Parathyroid adenoma (tissue), 2 donors: ENCODE data around the gene KLF1.
A peak's percentile ranks its signal among the peaks of the same experiment; 100 is the strongest.

Experiments used
- H2AFZ ChIP-seq: fragments of 300-600 bp; sonication (generic); one replicate; pipeline ENCODE4 v1.7.0; 2017; ENCODE audit warnings: antibody characterized with exemption, mild to moderate bottlenecking
- H3K27ac ChIP-seq: fragments of 300-600 bp; sonication (generic); one replicate; pipeline ENCODE4 v1.7.0; 2017
- H3K27me3 ChIP-seq: fragments of 300-600 bp; sonication (generic); one replicate; pipeline ENCODE4 v1.7.0; 2017; ENCODE audit warnings: low read length; ENCODE audit not compliant: control insufficient read depth, insufficient read depth
- H3K36me3 ChIP-seq: fragments of 300-600 bp; sonication (generic); one replicate; pipeline ENCODE4 v1.7.0; 2017; ENCODE audit warnings: low read length; ENCODE audit not compliant: control insufficient read depth, insufficient read depth
- H3K4me1 ChIP-seq: fragments of 300-600 bp; sonication (generic); one replicate; pipeline ENCODE4 v1.7.0; 2017; ENCODE audit warnings: control low read depth
- H3K4me2 ChIP-seq: fragments of 300-600 bp; sonication (generic); one replicate; pipeline ENCODE4 v1.7.0; 2017; ENCODE audit warnings: low read length
- H3K4me3 ChIP-seq: fragments of 300-600 bp; sonication (generic); one replicate; pipeline ENCODE4 v1.7.0; 2017; ENCODE audit warnings: low read depth, low read length
- H3K79me2 ChIP-seq: fragments of 300-600 bp; sonication (generic); one replicate; pipeline ENCODE4 v1.7.0; 2017; ENCODE audit warnings: control low read depth
- H3K9ac ChIP-seq: fragments of 300-600 bp; sonication (generic); one replicate; pipeline ENCODE4 v1.7.0; 2017; ENCODE audit warnings: mild to moderate bottlenecking
- H3K9me3 ChIP-seq: fragments of 300-600 bp; sonication (generic); one replicate; pipeline ENCODE4 v1.7.0; 2017; ENCODE audit warnings: low read length; ENCODE audit not compliant: control insufficient read depth
- TF ChIP-seq, protein P1 (sequence below): fragments of 300-600 bp; sonication (generic); IDR thresholded peaks from one replicate; pipeline ENCODE4 v1.7.0; 2017; ENCODE audit warnings: antibody characterized with exemption, mild to moderate bottlenecking
- donor health status: primary hyperparathyroidism.

Gene KLF1

DNA sequence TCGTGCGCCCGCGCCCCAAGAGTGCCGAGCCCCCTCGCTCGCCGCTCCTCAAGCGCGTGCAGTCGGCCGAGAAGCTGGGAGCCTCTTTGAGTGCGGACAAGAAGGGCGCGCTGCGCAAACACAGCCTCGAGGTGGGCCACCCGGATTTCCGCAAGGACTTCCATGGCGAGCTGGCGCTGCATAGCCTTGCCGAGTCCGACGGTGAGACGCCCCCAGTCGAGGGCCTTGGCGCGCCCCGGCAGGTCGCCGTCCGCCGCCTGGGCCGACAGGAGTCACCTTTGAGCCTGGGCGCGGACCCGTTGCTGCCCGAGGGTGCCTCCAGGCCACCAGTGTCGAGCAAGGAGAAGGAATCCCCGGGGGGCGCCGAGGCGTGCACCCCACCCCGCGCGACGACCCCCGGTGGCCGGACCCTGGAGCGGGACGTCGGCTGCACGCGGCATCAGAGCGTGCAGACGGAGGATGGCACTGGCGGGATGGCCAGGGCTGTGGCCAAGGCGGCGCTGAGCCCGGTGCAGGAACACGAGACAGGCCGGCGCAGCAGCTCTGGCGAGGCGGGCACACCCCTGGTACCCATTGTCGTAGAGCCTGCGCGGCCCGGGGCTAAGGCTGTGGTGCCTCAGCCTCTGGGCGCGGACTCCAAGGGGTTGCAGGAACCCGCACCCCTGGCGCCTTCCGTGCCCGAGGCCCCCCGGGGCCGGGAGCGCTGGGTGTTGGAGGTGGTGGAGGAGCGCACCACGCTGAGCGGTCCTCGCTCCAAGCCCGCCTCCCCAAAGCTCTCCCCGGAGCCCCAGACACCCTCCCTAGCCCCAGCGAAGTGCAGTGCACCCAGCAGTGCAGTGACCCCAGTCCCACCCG, 12.9 kb downstream of the KLF1 start:
- Histone ChIP-seq H3K4me3 (no peak overlapping the region), H3K9me3 (no peaks in the 10 kb centered on the region), H3K9ac (no peak overlapping the region), H3K4me2 (no peak overlapping the region), H3K27me3 (no peaks in the 10 kb centered on the region), H2AFZ (no peak overlapping the region), H3K27ac (no peak overlapping the region), H3K4me1 (no peaks in the 10 kb centered on the region), H3K79me2 (no peaks in the 10 kb centered on the region), H3K36me3 (no peaks in the 10 kb centered on the region)
- TF ChIP-seq, protein P1, sequence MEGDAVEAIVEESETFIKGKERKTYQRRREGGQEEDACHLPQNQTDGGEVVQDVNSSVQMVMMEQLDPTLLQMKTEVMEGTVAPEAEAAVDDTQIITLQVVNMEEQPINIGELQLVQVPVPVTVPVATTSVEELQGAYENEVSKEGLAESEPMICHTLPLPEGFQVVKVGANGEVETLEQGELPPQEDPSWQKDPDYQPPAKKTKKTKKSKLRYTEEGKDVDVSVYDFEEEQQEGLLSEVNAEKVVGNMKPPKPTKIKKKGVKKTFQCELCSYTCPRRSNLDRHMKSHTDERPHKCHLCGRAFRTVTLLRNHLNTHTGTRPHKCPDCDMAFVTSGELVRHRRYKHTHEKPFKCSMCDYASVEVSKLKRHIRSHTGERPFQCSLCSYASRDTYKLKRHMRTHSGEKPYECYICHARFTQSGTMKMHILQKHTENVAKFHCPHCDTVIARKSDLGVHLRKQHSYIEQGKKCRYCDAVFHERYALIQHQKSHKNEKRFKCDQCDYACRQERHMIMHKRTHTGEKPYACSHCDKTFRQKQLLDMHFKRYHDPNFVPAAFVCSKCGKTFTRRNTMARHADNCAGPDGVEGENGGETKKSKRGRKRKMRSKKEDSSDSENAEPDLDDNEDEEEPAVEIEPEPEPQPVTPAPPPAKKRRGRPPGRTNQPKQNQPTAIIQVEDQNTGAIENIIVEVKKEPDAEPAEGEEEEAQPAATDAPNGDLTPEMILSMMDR = no peak

DNA sequence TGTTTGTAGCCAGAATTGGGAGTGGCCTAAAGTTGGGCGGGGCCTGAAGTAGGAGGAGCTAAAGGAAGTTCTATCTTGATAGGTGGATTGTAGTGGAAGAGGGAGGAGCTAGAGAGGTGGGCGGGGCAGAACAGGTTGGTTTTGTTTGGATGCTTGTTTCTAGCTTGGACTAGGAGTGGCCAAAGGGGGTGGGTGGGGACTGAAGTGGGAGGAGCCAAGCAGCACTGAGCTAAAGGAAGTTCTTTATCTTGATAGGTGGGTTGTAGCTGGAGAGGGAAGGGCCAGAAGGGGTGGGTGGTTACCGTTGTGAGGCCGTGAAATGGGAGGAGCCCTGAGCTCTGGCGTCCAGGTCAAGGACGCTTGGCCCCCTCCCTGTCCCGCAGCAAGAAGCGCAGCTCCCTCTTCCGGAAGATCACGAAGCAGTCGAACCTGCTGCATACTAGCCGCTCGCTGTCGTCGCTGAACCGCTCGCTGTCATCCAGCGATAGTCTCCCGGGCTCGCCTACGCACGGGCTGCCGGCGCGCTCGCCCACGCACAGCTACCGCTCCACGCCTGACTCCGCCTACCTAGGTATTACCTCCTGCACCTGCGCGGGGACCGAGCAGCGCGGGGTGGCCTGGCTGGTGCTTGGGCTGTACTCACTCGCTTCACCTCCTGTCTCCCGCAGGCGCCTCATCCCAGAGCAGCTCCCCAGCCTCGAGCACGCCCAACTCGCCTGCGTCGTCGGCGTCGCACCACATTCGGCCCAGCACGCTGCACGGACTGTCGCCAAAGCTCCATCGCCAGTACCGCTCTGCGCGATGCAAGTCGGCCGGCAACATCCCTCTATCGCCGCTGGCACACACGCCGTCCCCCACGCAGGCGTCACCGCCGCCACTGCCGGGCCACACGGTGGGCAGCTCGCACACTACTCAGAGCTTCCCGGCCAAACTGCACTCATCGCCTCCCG, 13.8 kb downstream of the KLF1 start:
- H3K9ac ChIP-seq = no peak overlapping the region
- peak overlapping the region; percentile 40 for H3K4me3 ChIP-seq
- no peaks in the 10 kb centered on the region for H3K79me2 ChIP-seq
- H2AFZ ChIP-seq = no peak overlapping the region
- no peaks in the 10 kb centered on the region for H3K9me3 ChIP-seq
- TF ChIP-seq, protein P1 = no peak
- no peaks in the 10 kb centered on the region for H3K4me1 ChIP-seq
- H3K27ac ChIP-seq = no peak overlapping the region
- no peaks in the 10 kb centered on the region for H3K27me3 ChIP-seq
- no peaks in the 10 kb centered on the region for H3K36me3 ChIP-seq
- H3K4me2 ChIP-seq = peak overlapping the region; percentile 53

DNA sequence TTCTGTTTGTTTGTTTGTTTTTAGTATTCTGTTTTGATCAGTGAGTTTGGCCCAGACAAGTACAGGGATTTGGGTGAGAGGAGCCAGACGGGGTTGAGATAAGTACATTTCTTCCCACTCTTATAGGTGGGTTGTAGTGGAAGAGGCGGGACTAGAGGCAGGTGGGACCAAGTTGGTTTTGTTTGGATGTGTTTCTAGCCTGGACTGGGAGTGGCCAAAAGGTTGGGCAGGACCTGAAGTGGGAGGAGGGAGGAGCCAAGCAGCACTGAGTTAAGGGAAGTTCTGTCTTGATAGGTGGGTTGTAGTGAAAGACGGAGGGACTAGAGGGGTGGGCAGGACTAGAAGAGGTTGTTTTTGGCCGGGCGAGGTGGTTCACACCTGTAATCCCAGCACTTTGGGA, 14.7 kb downstream of the KLF1 start:
- Histone ChIP-seq H3K4me1 (no peaks in the 10 kb centered on the region), H3K27ac (no peak overlapping the region), H3K36me3 (no peaks in the 10 kb centered on the region), H3K9me3 (no peaks in the 10 kb centered on the region), H3K4me2 (no peak overlapping the region), H3K79me2 (no peaks in the 10 kb centered on the region), H3K27me3 (no peaks in the 10 kb centered on the region), H3K9ac (no peak overlapping the region), H3K4me3 (no peak overlapping the region), H2AFZ (no peak overlapping the region)
- TF ChIP-seq, protein P1 = no peak

DNA sequence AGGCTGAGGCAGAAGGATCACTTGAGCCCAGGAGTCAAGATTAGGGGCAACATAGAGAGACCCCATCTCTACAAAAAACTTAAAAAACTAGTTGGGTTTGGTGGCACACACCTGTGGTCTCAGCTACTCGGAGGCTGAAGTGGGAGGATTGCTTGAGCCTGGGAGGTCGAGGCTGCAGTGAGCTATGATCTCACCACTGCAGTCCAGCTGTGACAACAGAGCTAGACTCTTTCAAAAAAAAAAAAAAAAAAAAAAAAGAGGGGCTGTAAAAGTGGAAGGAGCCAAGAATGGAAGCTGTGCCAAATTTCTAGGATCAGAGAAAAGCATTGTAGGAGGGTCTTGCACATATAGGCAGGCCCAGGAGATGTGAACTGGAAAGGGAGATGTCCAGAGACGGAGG, 15.3 kb downstream of the KLF1 start:
- TF ChIP-seq, protein P1 = no peak
- H3K4me1 ChIP-seq = no peaks in the 10 kb centered on the region
- H3K9ac ChIP-seq = no peak overlapping the region
- H3K36me3 ChIP-seq = no peaks in the 10 kb centered on the region
- H3K27me3 ChIP-seq = no peaks in the 10 kb centered on the region
- no peak overlapping the region for H2AFZ ChIP-seq
- no peaks in the 10 kb centered on the region for H3K79me2 ChIP-seq
- no peak overlapping the region for H3K4me3 ChIP-seq
- H3K9me3 ChIP-seq = no peaks in the 10 kb centered on the region
- no peak overlapping the region for H3K27ac ChIP-seq
- no peak overlapping the region for H3K4me2 ChIP-seq
